ENCODE results near the gene ZBTB20.

Gene ZBTB20

DNA sequence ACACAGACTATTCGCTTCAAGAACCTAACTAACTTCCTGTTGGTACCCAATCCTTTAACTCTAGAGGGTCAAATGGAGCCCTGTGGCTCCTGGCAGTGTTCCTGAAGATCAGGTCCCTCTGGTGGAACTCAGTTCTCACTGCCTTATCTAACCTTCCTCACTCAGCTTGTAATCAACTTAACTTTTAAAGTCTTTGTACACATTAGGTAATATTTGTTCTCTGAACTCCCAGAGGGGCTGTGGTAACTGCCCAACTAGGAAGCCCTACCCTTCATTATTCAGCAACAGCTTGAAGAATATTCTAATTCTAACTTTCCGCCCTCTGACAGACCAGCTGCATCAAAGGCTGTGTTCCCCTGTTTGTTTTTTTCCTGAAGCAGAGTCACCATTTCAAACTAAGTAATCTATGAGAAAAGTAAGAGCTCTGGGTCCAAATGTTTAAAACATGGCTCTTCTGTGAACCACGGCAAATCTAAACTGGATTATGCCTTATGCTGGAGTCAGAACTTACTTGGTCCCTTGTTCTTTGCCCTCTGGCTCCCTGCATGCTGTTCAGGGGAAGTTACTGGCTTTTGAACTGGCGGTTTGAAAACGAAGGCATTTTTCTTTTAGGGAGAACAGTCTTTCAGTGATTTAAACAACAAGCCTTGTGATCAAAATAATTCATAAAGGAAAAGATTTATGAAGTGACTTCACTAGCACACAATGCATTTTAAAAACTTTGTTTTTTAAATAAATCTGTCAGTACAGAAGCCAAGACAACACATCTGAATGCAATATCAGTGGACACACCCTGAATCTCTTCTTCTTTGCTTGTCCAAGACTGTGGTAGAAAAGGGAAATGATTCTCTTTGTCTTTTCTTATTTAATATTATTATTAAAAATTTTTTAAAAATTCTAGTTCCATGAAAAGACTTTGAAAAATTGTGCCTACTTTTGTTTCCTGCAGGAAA is 487.7 kb downstream of the ZBTB20 start:
- DNase-seq: peak; percentile 6

DNA sequence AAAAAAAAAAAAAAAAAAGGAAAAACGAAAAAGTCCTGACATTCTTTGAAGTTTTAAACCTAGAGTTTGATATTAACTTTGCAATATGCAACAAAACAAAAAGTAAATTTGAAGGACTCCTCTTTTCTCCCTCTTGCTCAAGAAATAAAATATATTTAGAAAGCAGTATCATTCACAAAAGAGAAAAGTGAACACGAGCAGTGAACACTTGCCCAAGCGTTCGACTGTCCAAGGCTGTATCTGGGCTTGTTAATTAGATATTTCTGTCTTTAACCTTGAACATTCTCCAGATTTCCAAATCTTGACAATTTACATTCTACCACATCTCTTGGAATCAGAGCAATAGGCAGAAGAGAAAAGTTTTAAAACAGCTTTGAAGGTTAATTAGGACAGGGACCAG is 495.5 kb downstream of the ZBTB20 start:
- DNase-seq: no peak

DNA sequence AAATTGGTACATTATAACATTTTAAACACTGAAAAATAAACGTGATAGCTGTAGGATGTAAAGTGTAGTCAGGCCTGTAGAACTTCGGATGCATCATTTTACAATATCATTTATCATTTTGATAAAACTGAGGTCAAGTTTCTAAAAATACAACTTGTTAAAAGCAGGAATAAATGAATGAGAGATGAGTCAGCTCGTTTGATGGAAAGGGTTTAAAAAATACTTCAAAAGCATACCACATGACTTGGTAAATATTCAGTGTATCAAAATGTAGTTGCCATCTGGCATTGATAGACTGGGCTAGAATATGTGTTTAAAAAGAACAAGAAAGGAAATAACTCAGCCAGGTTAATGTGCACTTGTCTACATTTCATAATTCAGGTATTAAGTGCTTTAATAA is 496.3 kb downstream of the ZBTB20 start:
- no peak for DNase-seq

DNA sequence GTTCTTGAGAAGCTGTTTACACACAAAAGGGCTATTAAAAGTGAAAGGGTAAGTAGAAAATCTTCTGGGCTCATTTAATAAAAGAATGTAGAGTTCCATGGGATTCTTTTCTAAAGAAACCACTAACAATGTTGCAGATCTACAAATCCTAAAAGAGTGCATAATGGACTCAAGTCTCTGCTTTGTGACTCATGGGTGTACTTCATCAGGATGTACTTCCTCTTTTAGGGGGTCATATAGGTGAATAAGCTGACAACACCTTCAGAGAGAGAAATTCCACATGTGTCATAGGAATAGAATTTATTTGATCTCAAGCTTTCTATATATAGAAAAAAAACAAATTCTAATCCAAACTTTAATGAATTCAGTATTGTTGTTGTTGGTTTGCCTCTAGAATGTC is 497.8 kb downstream of the ZBTB20 start:
- no peak for DNase-seq

DNA sequence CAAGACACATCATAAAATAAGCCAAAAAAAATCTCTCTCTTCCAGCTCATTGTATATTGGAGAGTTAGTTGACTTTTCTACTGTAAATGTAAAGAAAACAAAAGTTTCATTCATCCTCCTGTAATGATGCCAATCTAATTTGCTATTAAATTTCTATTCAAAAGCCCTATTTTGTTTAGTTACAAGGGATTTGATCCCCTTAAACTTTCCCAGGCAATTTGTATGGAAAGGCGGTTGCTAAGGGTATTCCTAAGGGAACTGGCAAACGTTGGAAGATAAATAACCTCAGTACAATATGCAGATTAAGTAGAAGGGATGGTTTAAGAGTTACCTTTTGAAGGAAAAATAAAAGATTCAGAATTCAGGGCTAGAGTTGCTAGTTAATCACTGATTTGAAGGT is 500.6 kb downstream of the ZBTB20 start:
- DNase-seq: no peak

DNA sequence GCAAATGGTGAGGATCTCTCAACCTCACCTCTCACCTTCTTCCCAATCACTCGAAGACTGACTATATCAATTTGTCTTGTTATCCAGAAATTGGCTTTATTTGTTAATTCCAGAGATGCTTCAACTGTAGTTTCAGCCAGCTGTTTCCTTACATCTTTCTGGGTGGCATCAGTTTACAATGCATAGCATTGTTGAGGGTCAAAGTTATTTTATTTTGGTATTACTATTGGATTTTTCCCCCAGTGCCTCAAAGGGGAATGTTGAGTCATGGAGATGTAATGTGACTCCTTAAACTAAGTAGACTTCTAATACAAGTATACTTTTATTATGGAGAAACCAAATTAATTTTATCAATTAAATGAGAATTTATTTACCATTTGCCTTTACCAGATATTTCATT is 501.7 kb downstream of the ZBTB20 start:
- DNase-seq: no peak

DNA sequence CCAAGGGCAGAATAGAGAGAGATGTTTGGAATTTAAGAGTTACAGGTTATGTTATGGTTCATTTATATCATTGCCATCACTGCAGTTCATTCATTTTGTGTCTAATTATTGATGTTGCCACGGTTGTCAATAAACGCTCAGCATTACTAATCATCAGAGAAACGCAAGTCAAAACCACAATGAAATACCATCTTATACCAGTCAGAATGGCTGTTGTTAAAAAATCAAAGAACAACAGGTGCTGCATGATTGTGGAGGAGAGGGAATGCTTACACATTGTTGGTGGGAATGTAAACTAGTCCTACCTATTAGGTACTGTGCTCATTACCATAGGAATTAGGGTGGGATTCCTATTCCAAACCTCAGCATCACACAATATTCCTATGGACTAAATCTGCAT is 502.7 kb downstream of the ZBTB20 start:
- no peak for DNase-seq

DNA sequence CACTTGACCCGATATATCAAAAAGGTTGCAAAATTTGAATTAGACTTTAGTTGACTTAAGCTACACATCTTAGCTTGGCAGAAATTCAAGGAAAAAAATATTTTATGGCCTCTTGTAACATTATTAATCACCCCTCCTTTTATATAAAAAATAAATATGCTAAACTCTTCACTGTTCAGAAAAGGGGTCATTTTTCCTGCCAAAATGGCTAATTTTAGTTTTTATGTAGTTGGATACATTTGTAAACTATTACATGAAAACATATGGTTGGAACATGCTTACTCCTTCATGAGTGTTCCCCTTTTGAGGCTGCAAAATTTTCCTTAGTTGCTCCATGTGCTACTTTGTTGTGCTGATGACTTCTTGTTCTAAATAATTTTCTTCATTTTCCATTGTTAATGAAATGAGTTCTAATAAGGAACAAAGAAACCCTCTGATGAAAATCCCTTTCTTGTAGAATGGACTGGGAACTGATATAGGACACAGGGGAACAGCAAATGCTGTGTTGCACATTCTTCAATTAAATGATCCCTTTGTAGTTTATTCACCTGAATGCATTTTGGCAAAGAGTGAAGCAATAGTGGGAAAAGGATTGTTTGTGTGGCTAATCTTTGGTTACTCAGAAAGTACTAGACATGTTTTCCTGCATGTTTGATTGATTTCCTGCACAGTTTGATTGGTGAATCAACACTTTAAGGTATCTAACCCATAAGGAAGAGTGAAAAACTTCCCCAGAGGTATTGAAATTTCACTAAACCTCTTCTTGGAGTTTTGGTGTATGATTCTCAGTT is 503.9 kb downstream of the ZBTB20 start:
- no peak for DNase-seq

DNA sequence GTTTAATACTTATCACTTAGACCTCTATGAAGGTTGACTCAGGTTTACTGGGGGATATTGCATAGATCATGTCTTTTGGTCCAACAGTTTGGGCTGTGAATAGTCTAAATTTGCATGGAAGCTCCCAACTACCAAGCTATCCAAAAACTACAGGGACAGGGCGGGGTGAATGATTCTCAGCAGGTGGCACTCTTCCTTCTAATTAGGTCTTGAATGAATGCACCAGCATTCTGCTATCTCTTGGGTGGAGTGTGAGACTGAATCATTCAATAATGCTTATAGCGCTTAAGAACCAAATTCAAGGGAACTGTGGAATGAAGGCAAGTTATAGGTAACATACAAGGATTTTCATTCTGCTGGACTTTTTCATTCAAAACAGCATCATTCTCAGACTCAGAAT is 507.0 kb downstream of the ZBTB20 start:
- DNase-seq: no peak

DNA sequence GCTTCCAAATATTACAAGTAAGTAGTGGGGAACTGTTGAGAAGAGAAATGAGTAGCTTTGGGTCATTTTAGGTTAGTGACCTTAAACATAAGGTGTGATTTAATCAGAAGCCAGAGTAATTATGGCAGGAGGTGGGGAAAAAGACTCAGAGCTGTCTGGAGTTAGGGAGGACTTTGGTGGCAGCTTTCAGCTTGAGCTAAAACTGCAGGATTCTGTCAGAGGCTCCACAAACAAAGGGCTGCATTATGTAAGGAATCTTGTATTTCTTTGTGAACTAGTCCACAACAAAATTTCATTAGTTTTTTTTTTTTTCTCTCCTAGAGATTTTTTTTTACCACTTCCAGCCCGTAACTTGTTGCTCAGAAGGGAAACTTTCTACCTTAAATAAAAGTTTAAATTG is 507.9 kb downstream of the ZBTB20 start:
- DNase-seq: no peak

DNA sequence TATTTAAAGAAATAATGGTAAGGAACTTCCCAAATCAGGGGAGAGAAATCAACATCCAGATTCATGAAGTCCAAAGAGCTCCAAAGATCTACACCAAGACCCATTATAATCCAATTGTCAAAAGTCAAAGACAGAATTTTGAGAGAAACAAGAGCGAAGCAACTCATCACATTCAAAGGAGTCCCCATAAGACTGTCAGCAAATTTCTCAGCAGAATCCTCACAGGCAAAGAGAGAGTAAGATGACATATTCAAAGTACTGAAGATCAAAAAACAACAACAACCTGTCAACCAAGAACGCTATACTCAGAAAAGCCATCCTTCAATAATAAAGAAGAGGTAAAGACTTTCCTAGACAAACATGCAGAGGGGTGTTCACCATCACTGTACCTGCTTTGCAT is 511.2 kb downstream of the ZBTB20 start:
- DNase-seq: no peak

DNA sequence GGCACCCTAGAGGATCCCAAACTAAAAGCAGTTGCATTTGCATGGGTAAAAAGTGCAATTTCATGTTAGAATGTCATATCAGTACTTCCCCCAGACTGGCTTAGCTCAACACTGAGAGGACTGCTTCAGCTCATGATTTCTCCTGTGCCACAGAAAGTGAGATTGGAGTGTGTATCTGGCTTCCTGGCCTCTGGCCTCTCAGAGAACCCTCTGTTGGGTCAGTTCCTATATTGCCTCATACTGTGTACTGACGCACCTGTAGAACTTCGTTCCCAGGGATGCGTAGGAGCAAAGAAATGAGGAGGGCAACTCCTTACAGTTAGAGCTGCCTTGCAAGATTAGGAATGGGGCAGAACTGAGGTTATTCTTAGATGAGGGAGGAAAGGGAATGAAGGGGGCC is 512.5 kb downstream of the ZBTB20 start:
- no peak for DNase-seq

DNA sequence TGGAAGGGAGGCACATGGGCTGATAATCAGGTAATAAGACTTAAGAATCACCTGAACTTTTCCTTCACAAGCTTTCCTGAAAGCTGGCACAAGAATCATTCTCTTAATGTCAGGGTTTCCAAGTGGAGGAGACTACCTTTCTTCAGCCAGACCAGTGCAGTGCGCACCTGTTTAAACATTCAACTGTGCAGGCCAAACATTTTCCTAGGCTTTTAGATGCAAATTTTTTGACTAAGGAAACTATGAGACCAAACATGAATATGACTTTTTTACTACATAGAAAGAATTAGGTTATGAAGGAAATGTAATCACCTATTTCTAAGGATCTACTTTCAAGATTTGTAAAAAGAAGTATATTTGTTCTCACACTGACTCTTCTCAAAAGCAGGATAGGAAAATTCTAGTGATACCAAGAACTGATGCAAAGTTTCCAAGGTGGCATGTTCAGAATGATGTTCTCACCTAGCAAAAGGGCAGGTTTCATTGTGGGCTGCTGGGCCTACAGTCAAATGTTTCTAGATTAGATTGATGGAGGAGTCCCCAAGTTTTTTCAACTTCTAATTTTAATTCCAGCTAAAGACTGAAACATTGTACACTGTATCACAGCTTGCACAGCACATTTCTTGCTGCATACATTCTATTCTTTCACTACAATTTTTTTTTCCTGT is 514.2 kb downstream of the ZBTB20 start:
- no peak for DNase-seq

DNA sequence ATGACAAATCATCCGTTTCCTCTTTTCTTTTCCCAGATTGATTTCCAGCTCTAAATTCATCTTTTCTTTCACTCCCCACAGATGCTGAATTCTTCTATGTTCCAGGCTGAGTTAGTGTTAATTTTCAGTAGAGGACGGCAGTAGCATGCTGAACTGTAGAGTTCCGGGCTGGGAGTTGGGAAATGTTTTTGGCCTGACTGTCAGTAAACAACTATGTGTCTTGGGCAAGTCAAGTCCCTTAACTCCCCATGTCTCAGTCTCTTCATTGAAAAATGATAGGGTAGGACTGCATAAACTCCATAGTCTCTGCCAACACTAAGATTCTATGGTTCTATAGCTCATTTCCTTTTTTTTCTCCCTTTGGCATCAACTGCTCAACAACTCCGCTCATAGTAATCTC is 519.3 kb downstream of the ZBTB20 start:
- no peak for DNase-seq

DNA sequence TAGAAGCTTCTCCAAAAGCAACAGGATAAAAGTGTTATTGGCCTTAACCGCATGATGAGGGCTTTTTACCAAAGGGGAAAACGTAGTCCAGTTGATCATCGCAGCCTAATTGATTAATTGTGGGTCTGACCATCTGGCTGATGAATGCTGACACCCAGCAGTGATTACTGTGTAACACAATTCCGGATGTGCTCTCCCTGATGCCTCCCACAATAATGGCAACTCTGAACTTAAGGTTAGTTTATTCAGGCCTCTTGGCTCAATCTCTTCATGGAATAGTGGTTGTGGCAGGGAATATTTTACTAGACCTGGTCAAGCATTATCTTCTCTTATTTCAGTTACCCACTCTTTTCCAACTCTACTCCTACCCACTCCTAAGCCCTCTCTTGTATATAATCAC is 520.3 kb downstream of the ZBTB20 start:
- peak; percentile 91 for DNase-seq

DNA sequence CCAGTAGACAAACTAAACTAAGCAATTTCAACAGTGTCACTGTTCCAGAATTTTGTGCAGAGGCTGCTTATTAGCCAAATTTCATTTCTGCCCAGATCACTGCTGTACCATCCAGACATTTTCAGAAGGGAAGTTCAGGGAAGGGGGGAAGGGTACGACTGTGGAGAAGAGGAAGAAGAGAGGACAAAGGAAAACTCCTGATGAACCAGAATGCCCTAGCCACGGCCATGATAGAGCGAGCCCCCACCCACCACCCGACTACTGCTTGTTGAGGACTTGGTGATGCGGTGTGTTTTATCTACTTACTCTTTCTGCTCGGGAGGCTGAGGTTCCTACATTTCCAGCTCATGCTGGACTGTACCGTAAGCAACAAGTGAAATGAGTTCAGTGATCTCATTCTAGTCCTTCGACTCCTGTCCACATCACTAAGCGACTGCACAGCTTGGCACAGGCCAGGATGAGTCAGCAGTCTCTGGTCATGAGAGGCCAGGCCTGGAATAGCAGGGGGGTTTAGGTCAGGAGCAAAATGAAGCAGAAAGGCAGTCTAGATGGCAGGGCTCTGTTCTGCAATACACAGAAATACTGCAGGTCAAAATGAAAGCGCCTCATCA is 522.4 kb downstream of the ZBTB20 start:
- peak; percentile 40 for DNase-seq

DNA sequence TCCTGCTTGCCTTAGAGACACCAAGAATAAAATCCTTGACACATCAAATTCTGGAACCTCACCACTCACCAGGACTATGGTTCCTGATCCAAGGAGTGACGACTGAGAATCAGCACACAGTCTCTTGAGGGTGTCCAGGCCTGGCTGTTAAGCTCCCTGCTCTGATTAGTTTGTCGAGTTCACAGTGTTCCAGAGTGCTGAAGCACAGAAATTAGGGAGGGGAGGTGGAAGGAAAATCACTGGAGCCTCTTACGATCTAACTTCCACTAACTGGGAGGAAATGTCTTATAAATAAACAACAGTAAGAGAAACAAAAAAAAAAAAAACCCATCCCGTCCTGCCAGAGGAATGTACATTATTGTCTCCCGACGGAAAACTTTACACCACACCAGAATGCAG is 523.0 kb downstream of the ZBTB20 start:
- no peak for DNase-seq

DNA sequence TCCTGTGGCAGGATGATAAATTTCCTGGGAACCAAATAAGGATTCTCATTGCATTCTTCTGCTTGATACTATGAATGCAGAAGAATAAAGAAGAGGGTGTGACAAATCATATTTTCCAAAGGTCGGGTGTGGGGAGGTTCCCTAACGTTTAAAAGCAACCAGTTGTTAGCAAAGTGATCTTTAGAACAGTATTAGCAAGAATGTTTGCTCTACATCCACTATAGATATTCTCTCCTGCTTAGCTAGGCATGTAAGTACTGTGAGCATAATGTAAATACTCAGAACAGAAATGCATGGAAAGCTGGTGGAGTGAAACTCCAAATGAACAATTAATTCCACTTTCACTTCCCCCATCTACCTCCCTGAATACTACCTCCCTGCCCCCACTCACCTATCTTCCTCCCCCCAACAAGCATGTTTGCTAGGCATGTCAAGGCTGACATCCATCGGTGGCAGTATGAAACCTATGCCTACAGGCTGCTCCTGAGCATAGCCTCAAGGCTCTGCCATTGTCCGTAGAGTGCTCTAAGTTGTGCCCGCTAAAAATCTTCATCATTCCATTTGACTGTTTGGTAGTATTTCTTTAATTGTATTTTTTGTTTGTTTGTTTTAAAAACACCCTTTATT is 523.6 kb downstream of the ZBTB20 start:
- no peak for DNase-seq

DNA sequence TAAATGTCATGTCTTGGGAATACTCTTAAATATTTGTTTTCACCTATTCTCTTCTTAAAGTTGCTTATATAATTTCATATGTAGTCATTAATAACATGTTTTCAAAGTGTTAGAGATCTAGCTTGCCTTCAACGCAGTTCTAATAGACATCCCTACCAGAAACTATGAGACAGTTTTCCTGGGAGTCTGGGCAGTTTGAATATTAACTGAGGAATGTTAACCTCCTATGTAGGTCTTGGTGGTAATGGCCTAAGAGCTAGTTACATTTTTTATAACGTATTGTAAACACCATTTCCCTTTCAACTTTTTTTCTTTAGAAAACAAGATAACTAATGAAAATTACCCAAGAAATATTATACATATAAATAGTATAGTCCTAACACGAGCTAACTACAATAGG is 525.1 kb downstream of the ZBTB20 start:
- no peak for DNase-seq

DNA sequence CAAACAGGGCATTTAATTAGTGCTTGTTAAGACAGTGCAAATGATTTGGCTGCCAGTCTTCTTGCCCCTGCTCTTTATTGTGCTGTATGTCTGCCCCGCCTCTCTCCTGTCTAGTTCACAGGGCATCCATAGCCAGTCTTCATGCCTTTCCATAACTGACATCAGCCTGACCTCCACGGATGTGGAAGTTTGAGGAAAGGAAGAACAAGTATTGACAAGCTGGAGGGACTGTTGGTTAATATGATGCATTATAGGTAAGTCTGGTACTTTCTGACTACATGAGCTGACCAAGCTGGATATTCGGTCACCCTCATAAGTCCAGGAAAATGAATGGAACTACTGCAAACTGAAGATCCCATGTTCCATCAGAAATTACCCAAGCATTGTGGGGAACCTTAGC is 527.3 kb downstream of the ZBTB20 start:
- DNase-seq: no peak

DNA sequence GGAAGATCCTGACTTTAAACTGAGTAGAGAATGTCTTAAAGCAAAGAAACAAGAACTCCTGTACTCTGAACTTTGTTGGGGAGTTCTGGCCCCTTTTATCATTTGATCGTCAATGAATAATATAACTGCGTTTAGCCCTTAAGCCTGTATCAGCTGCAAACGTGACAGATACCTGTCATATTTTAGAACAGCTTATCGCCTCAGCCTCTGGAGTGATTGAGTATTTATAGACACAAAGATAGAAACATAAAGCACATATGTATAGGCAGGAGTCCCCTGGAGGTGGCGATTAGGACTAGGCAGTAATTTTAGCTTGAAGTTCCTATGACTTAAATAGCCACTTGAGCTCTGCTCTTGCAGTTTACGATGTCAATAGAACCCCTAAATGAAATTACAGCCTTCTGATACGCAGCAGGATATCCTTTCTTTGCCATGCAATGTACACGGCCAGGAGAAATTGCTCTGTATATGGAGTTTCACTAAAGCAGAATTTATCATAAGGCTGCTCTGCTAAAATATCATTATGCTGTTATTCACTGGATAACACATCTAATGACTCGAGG is 531.5 kb downstream of the ZBTB20 start:
- DNase-seq: no peak

DNA sequence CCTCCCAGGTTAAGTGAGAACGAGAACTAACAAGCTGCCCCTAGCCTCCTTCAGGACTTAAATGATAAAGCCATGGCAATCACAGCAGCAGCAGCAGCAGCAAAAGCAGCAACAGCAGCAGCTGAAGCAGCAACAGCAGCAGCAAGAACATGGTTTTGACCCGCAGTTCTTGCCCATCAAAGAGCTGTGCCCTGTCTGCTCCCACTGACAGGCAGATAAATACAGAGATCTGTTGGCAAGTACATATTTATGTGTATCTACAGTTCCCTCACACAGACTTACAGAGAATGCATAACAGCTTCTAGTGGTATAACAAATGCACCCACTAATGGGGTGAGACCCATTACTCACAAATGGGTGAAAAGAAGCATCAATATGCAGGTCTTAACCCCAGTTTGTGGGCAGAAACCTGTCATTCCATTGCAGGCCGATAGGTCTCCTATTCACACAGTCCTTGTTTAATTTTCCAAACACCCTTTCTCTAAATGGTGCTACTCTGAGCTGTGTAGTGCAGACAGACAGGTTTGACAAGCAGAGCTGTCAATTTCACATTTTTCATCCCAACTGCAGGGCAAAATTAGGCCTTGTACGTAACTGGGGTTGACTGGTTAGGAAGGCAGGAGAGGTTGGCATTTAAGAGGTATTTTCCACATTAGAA is 537.0 kb downstream of the ZBTB20 start:
- no peak for DNase-seq

Measured in NCI-H82 (cell line).